ENCODE measurements around the gene PALM2AKAP2. TPM values are rescaled to one million over a fixed set of nuclear protein-coding genes. Genes with fewer than 3 reads are reported as not detected.
"Not testable (repeated sequence)": the region's sequence is repeated elsewhere in the genome, so short reads cannot be mapped to it uniquely, and the experiment has no call there.

Gene PALM2AKAP2
- total and polyA plus RNA-seq, 11 donors: 4.1 to 132 (median 81.3) TPM

DNA sequence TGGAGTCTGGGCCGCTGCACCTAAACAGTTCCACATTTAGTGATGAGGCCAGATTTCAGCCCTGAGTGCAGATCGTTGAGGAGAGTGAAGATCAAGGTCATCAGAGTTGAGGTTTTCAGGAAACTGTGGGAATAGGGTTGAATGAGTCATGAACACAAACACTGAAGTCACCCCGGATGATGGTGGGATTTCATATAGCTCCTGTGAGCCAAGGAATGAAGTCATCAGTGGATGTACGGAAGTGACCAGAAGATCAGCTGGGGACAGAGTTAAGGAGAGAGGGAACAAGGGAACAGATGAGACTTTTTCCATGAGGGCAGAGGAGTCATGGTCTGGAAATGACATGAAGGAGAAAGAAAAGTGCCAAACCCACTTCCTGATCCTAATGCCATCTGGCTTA is 36.5 kb downstream of the PALM2AKAP2 start:
- no peak for TF ChIP-seq POLR2A (IDR thresholded peaks at IDR 0.05)
- TF ChIP-seq, protein P1, sequence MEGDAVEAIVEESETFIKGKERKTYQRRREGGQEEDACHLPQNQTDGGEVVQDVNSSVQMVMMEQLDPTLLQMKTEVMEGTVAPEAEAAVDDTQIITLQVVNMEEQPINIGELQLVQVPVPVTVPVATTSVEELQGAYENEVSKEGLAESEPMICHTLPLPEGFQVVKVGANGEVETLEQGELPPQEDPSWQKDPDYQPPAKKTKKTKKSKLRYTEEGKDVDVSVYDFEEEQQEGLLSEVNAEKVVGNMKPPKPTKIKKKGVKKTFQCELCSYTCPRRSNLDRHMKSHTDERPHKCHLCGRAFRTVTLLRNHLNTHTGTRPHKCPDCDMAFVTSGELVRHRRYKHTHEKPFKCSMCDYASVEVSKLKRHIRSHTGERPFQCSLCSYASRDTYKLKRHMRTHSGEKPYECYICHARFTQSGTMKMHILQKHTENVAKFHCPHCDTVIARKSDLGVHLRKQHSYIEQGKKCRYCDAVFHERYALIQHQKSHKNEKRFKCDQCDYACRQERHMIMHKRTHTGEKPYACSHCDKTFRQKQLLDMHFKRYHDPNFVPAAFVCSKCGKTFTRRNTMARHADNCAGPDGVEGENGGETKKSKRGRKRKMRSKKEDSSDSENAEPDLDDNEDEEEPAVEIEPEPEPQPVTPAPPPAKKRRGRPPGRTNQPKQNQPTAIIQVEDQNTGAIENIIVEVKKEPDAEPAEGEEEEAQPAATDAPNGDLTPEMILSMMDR (IDR thresholded peaks at IDR 0.05): no peak
- 28 to 35% (median 31%) methylated on average over 4 of the region's 4 CpGs for WGBS, 4 donors
- Histone ChIP-seq H3K27ac (peak overlapping the region in 11 of 12 donors; percentile 25 to 81 (median 69)), H3K27me3 (no peaks in the 10 kb centered on the region), H3K4me3 (no peak overlapping the region), H3K9me3 (no peaks in the 10 kb centered on the region), H3K4me1 (peaks cover 0 to 52% (median 21%) of the 10 kb centered on the region in 12 donors), H3K36me3 (no peaks in the 10 kb centered on the region)
- DNase-seq: peak in 3 of 5 donors; percentile 40 to 70 (median 47)
- peak; percentile 62 to 87 (median 86) for ATAC-seq
- intact Hi-C loops (cut with DNase I): loop anchor here in 8 of 10 donors (2.0 to 10.0 kb wide), 9 partner anchors 34 to 244 kb away; partner anchors contain the start of gene PALM2AKAP2 (in 4 of the 8)

DNA sequence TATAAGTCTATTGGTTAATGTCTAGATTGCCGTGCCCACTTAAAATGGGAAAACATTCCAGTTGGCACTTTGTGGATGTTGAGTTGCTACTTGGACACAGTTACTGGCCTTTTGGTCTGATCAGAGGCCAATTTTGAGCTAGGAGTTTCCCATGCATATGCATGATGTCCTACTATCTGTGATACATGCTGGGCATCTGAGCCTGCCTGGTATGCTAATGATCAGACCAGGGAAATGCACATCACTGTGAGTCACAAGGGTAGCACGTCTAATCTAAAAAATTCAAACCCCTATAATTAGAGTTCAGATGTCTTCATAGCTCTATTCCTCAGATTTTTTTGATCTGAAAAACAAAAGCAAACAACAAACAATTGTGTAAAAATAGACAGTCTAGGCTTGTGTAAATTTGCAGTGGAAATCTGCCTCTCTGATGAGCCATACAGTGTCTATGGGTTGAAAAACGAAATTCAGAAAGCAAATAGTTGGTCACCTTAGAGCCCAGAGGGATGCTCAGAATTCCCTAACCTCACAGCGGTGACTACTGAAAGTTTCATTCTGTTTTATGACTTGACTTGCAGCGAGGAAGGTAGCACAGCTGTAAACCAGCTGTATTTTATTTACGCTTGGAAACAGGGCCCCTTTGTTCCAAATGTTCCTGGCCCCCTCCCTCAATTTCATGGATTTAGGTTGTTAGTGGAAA is 37.3 kb downstream of the PALM2AKAP2 start:
- WGBS, 4 donors: 33 to 53% (median 48%) methylated on average over 6 of the region's 6 CpGs
- Histone ChIP-seq H3K9me3 (no peaks in the 10 kb centered on the region), H3K27me3 (no peaks in the 10 kb centered on the region), H3K27ac (peak overlapping the region; percentile 6 to 81 (median 64)), H3K4me1 (peaks cover 0 to 46% (median 21%) of the 10 kb centered on the region in 12 donors), H3K36me3 (no peaks in the 10 kb centered on the region), H3K4me3 (no peak overlapping the region)
- TF ChIP-seq, protein P1 (IDR thresholded peaks at IDR 0.05): no peak
- no peak for TF ChIP-seq POLR2A (IDR thresholded peaks at IDR 0.05)
- ATAC-seq (peak in 3 of 4 donors; percentile 25 to 65 (median 28)), DNase-seq (no peak)
- intact Hi-C loops (cut with DNase I): loop anchor here in 8 of 10 donors (1.0 to 10.0 kb wide), 10 partner anchors 35 to 245 kb away; partner anchors contain the start of gene PALM2AKAP2 (in 5 of the 8)

DNA sequence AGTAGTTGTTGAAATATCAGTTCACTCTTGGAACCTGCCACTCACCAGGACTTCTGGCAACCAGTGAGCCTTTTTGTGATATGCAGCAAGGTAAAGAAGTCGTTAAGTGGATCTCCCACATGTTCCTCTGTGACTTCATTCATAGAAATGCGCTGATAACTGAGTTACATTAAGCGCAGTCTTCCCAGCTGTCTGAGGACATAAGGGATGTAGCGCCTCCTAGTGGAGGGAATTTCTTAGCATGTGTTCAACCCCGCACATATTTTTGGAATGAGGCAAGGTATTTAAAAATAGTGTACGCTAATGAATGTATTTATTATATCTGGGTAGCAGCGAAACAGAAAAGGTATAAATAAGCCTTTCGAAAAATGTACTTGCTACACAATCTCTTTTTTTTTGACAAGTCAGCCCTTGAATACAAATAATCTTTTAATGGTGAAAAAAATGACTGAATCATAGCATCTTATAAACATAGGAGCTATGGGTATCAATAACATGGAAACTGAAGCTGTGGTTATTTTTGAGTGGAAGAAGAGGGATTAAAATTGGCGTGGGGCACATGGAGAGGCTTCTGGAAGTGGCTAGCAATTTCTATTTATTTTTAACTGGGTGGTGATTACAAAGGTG is 38.0 kb downstream of the PALM2AKAP2 start:
- ATAC-seq (peak; percentile 74 to 82 (median 78)), DNase-seq (peak in 4 of 5 donors; percentile 71 to 86 (median 80))
- no peak for TF ChIP-seq POLR2A (IDR thresholded peaks at IDR 0.05)
- TF ChIP-seq, protein P1 (IDR thresholded peaks at IDR 0.05): peak; percentile 78 to 92 (median 82)
- Histone ChIP-seq H3K27ac (peak overlapping the region in 11 of 12 donors; percentile 15 to 81 (median 70)), H3K4me3 (peak overlapping the region in 4 of 12 donors; percentile 14 to 20 (median 20)), H3K36me3 (no peaks in the 10 kb centered on the region), H3K9me3 (no peaks in the 10 kb centered on the region), H3K4me1 (peaks cover 0 to 41% (median 21%) of the 10 kb centered on the region in 12 donors), H3K27me3 (no peaks in the 10 kb centered on the region)
- 1 to 4% (median 2%) methylated on average over 9 of the region's 9 CpGs for WGBS, 4 donors
- intact Hi-C loops (cut with DNase I): loop anchor here in 8 of 10 donors (1.0 to 10.0 kb wide), 11 partner anchors 36 to 246 kb away; partner anchors contain the start of gene PALM2AKAP2 (in 5 of the 8)

DNA sequence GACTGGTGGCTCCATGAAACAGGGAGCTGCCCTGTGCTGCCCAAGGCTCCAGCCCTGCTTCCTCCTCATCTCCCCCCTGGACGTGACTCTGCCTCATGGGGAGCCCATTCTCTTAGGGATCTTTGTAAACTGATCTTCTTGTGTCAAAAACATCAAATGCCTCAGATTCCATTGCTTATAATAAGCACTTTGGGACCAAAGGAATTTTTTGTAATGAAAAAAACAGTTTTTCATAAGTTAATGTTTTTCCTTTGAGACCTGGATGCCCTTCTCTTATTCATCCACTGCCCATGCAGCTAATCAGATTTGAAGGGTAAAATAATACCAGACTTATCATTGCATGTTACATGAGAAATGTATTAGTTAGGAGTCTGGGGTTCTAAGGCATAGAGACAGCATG is 41.7 kb downstream of the PALM2AKAP2 start:
- Histone ChIP-seq H3K9me3 (no peaks in the 10 kb centered on the region), H3K4me3 (no peak overlapping the region), H3K4me1 (peaks cover 0 to 25% (median 16%) of the 10 kb centered on the region in 12 donors), H3K27ac (no peak overlapping the region), H3K27me3 (no peaks in the 10 kb centered on the region), H3K36me3 (no peaks in the 10 kb centered on the region)
- intact Hi-C loops (cut with DNase I): loop anchor here in 1 of 10 donors (5.0 kb wide), 1 partner anchor 66 kb away; no protein-coding TSS in a partner anchor
- TF ChIP-seq, protein P1 (IDR thresholded peaks at IDR 0.05): no peak
- TF ChIP-seq POLR2A (IDR thresholded peaks at IDR 0.05): no peak
- no peak for ATAC-seq
- WGBS, 4 donors: 66 to 77% (median 69%) methylated on average over 1 of the region's 1 CpG
- DNase-seq: no peak

DNA sequence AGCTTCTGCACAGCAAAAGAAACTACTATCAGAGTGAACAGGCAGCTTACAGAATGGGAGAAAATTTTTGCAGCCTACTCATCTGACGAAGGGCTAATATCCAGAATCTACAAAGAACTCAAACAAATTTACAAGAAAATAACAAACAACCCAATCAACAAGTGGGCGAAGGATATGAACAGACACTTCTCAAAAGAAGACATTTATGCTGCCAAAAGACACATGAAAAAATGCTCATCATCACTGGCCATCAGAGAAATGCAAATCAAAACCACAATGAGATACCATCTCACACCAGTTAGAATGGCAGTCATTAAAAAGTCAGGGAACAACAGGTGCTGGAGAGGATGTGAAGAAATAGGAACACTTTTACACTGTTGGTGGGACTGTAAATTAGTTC is 45.4 kb downstream of the PALM2AKAP2 start:
- WGBS, 4 donors: 68 to 92% (median 82%) methylated on average over 2 of the region's 2 CpGs
- ATAC-seq: not testable (repeated sequence)

More for the DNA sequence above, 45.4 kb downstream of the PALM2AKAP2 start:
- DNase-seq; H3K27ac ChIP-seq; H3K4me3 ChIP-seq; H3K9me3 ChIP-seq; H3K27me3 ChIP-seq; H3K36me3 ChIP-seq; intact Hi-C loops (cut with DNase I): not testable (repeated sequence)
- peaks cover 0 to 13% (median 0%) of the 10 kb centered on the region in 12 donors for H3K4me1 ChIP-seq

Data from heart left ventricle (tissue), 16 donors.